Activated B cell treated with CpG ODN at 0.5 μM for 24 hours (primary cell): Measurements from ENCODE around the gene BANP. TPM values are rescaled to one million over a fixed set of nuclear protein-coding genes. Genes with fewer than 3 reads are reported as not detected.

Experiments
- ATAC-seq: fragments of 200-7000 bp; cut with Tn5 transposase; one replicate; pipeline ENCODE4 v1.10.0; 2021; ENCODE audit warnings: low read depth, mild to moderate bottlenecking, moderate library complexity
- CTCF ChIA-PET: fragments of 350-600 bp; sonication (Branson Sonifier 250); formaldehyde crosslinking; loops from one replicate; lab custom pipeline; 2021; ENCODE audit warnings: antibody characterized with exemption; lab: Charles Lee
- POLR2A ChIA-PET: fragments of 350-600 bp; sonication (Branson Sonifier 250); formaldehyde crosslinking; loops from one replicate; lab custom pipeline; 2021; ENCODE audit warnings: antibody characterized with exemption; lab: Charles Lee
- DNase-seq: peaks from one replicate; pipeline ENCODE4 v3.0.0; 2022
- H3K27ac Mint-ChIP-seq: one replicate; pipeline ENCODE4 v1.8.0; 2020; ENCODE audit warnings: mixed read lengths
- H3K27me3 Mint-ChIP-seq: one replicate; pipeline ENCODE4 v1.8.0; 2021; ENCODE audit warnings: mixed read lengths
- H3K36me3 Mint-ChIP-seq: one replicate; pipeline ENCODE4 v1.8.0; 2021; ENCODE audit warnings: low read depth, mixed read lengths
- H3K4me1 Mint-ChIP-seq: one replicate; pipeline ENCODE4 v1.8.0; 2021; ENCODE audit warnings: mixed read lengths
- H3K4me3 Mint-ChIP-seq: one replicate; pipeline ENCODE4 v1.8.0; 2020; ENCODE audit warnings: mild to moderate bottlenecking, mixed read lengths
- H3K9me3 Mint-ChIP-seq: one replicate; pipeline ENCODE4 v1.8.0; 2020; ENCODE audit warnings: mixed read lengths
- intact Hi-C: fragments of 100-400 bp; cut with micrococcal nuclease; formaldehyde crosslinking; loops from one replicate; pipeline ENCODE4 v1.15.1; 2024
- total RNA-seq: library from RNA; stranded (reverse); gene quantifications from 2 replicates; pipeline ENCODE4 v1.2.3, GENCODE V29; 2022
- TF ChIP-seq, protein P1 (sequence below): fragments of 200-600 bp; IDR thresholded peaks from one replicate; pipeline ENCODE4 v1.8.0; 2022; ENCODE audit warnings: antibody characterized with exemption, mild to moderate bottlenecking

Gene BANP
- total RNA-seq, 1 donor from 2014 or later: 72.3 TPM

DNA sequence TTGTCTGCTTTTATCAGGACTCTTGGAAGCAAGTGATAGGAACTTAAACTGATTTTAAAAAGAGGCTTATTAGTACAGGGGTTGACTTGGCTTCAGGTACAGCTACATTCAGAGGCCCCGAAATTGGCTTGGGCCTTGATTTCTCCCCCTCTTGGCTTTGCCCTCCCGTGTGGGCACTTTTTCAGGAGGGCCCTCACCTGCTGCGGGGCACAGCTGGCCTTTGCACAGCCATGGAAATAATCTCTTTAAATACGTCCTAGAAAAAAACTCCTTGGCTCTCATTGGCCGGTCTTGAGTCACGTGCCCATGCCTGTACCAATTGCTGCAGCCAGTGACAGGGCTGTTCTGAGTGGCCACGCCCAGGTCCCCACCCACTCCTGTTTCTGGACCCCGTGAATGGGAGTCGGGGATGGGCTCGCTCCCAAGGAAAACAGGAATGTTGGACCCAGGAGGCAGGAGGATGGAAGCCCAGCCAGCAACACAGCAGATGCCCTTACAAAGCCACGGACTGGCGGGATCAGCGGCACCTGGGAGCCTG is 29.9 kb upstream of the BANP start:
- no peak overlapping the region for H3K4me3 Mint-ChIP-seq
- peaks cover 15% of the 10 kb centered on the region for H3K27me3 Mint-ChIP-seq
- no peak for ATAC-seq
- H3K27ac Mint-ChIP-seq: no peak overlapping the region
- intact Hi-C loops: loop anchor here (10.0 kb wide), 1 partner anchor 123 kb away; no protein-coding TSS in a partner anchor
- ChIA-PET CTCF (no interaction called here), POLR2A (no interaction called here)
- DNase-seq: no peak
- TF ChIP-seq, protein P1, sequence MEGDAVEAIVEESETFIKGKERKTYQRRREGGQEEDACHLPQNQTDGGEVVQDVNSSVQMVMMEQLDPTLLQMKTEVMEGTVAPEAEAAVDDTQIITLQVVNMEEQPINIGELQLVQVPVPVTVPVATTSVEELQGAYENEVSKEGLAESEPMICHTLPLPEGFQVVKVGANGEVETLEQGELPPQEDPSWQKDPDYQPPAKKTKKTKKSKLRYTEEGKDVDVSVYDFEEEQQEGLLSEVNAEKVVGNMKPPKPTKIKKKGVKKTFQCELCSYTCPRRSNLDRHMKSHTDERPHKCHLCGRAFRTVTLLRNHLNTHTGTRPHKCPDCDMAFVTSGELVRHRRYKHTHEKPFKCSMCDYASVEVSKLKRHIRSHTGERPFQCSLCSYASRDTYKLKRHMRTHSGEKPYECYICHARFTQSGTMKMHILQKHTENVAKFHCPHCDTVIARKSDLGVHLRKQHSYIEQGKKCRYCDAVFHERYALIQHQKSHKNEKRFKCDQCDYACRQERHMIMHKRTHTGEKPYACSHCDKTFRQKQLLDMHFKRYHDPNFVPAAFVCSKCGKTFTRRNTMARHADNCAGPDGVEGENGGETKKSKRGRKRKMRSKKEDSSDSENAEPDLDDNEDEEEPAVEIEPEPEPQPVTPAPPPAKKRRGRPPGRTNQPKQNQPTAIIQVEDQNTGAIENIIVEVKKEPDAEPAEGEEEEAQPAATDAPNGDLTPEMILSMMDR: no peak
- no peaks in the 10 kb centered on the region for H3K9me3 Mint-ChIP-seq
- peaks cover 30% of the 10 kb centered on the region for H3K4me1 Mint-ChIP-seq
- no peaks in the 10 kb centered on the region for H3K36me3 Mint-ChIP-seq

DNA sequence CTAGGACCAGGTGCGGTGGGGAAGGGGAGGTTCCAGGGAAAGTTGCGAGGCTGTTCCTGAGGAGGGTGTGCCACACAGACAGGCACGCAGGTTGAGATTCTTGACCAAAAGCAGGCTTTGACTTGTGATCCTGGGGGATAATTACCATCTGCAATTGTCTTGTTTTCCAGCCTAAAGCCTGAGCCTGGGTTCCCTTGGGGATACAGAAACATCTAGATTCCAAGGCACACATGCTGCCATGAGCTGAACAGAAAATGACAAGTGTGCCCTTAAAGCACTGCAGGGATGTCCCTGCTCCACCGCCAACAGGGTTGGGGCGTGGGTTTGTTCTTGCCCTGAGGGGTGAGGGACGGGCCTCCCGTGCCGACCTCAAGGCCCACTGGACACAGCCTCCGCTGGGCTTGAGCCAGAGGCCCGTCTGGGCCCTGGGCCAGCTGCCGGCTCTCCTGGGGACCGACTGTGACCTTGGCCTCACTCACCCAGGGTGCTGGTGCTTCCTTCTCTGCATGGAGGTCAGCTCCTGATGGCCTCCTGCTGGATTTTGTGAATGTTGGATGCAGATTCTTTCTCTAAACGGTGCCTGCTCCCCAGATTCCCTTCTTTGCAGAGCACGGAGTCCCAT is 28.9 kb upstream of the BANP start:
- CTCF ChIA-PET: no interaction called here
- POLR2A ChIA-PET: interaction anchor here (1.0 kb wide), 1 partner anchor 51 kb away, joined by 3 read pairs; no protein-coding TSS in a partner anchor
- Mint-ChIP-seq H3K27me3 (peaks cover 14% of the 10 kb centered on the region), H3K27ac (no peak overlapping the region), H3K4me1 (peaks cover 35% of the 10 kb centered on the region), H3K36me3 (no peaks in the 10 kb centered on the region), H3K4me3 (no peak overlapping the region), H3K9me3 (no peaks in the 10 kb centered on the region)
- TF ChIP-seq, protein P1: no peak
- intact Hi-C loops: loop anchor here (10.0 kb wide), 1 partner anchor 122 kb away; no protein-coding TSS in a partner anchor
- ATAC-seq (no peak), DNase-seq (no peak)

DNA sequence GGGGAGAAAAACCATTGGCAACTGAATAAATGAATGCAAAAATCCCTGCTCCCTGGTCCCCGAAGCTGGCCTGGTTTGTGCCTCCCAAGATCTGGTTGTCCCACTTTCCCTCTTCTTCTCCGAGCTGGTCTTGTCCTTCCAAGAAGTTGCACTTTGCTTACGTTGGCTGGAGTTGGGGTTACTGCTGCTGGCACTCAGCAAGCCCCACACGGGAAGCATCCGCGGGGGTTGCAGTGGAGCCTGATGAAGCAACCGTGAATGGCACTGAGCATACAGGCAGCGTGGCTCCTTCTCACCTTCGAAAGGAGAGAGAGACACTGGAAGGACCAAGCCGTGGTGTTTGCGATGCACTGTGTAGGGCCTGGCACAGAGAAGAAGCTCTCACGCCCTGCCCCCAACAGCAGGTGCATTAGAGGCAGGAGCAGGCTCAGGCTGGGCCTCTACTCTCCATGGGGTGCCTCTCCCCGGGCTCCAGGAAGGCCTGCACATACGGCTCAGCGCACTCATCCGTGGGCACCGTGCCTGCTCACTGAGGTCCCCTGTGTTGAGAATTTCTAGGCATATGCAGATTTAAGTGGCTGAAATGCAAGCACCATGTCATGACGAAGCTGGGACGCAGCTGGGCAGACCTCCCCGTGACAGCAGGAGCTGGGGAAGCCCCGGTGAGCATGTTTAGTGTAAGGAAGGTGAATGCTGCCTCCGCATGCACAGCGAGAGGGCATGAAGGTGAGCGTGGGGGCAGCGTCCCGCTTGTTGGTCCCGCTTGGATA is 27.0 kb upstream of the BANP start:
- CTCF ChIA-PET: interaction anchor here (0.6 to 2.1 kb wide), 5 partner anchors 14 to 512 kb away, joined by 3 to 10 read pairs (median 4); no protein-coding TSS in a partner anchor
- TF ChIP-seq, protein P1: no peak
- Mint-ChIP-seq H3K36me3 (no peaks in the 10 kb centered on the region), H3K4me1 (peaks cover 35% of the 10 kb centered on the region), H3K27ac (peak overlapping the region; percentile 70), H3K27me3 (peaks cover 3% of the 10 kb centered on the region), H3K9me3 (no peaks in the 10 kb centered on the region), H3K4me3 (peak overlapping the region; percentile 64)
- DNase-seq (peak; percentile 61), ATAC-seq (peak; percentile 81)
- intact Hi-C loops: loop anchor here (1.0 to 10.0 kb wide), 3 partner anchors 27 to 145 kb away; partner anchors contain the start of gene BANP
- POLR2A ChIA-PET: interaction anchor here (0.6 to 4.2 kb wide), 14 partner anchors 21 to 159 kb away, joined by 3 to 36 read pairs (median 5); partner anchors contain the start of genes BANP, KLHDC4 and SLC7A5

DNA sequence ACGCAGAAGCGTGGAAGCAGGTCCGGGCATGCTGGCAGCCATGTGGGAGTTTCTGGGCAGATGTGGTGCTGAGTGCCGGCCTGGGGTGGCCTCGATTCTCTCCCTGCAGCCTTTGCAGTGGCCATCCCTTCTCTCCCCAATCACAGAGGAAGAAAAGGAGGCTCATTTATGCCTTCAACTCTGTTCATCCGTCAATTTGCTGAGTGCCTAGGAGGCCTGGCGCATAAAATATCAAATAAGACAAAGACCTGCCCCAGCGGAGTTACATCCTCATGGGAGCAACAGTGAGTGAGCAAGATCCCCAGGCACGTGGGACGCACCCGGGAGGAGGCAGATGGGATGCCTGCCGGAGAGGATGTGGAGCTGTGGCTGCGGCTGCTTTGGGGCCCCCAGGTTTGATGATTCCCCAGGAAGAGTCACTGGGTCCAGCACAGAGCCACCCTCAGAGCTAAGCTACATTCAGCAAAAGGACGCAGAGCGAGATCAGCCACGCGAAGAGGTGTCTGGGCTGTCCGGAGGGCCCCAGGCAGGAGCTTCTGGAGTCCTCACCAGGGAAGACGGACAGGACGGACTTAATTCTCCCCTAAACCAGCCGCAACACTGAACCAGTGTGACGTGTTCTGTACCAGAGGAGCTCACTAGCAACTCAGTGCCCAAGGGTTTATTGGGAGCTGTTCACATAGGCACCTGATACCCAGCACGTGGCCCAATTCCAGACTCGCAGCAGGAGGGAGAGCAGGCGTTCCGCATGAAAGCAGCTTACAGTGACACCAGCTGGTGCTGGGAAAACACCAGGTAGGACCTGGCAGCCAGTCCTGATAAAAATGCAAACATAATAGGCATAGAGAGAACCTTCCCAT is 26.2 kb upstream of the BANP start:
- POLR2A ChIA-PET: interaction anchor here (0.6 to 4.2 kb wide), 13 partner anchors 20 to 159 kb away, joined by 3 to 36 read pairs (median 5); partner anchors contain the start of genes BANP, KLHDC4 and SLC7A5
- no peak for DNase-seq
- Mint-ChIP-seq H3K27ac (peak overlapping the region; percentile 70), H3K36me3 (no peaks in the 10 kb centered on the region), H3K4me3 (peak overlapping the region; percentile 64), H3K9me3 (no peaks in the 10 kb centered on the region), H3K4me1 (peaks cover 35% of the 10 kb centered on the region), H3K27me3 (peaks cover 3% of the 10 kb centered on the region)
- CTCF ChIA-PET: interaction anchor here (0.6 to 2.1 kb wide), 6 partner anchors 11 to 511 kb away, joined by 3 to 10 read pairs (median 4); no protein-coding TSS in a partner anchor
- TF ChIP-seq, protein P1: no peak
- intact Hi-C loops: loop anchor here (1.0 to 10.0 kb wide), 3 partner anchors 26 to 146 kb away; partner anchors contain the start of gene BANP
- no peak for ATAC-seq
